ENCODE measurements around the gene DTHD1.

GRCh38 chr4:36310216-36310615, 28.8 kb downstream of the DTHD1 start:
- TF ChIP-seq, protein P1, sequence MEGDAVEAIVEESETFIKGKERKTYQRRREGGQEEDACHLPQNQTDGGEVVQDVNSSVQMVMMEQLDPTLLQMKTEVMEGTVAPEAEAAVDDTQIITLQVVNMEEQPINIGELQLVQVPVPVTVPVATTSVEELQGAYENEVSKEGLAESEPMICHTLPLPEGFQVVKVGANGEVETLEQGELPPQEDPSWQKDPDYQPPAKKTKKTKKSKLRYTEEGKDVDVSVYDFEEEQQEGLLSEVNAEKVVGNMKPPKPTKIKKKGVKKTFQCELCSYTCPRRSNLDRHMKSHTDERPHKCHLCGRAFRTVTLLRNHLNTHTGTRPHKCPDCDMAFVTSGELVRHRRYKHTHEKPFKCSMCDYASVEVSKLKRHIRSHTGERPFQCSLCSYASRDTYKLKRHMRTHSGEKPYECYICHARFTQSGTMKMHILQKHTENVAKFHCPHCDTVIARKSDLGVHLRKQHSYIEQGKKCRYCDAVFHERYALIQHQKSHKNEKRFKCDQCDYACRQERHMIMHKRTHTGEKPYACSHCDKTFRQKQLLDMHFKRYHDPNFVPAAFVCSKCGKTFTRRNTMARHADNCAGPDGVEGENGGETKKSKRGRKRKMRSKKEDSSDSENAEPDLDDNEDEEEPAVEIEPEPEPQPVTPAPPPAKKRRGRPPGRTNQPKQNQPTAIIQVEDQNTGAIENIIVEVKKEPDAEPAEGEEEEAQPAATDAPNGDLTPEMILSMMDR (IDR thresholded peaks at IDR 0.05; ENCODE audit: extremely low read depth in 1 of 2, insufficient read depth in 1 of 2, low read depth in 1 of 2, low read length in 2 of 2): no peak
- TF ChIP-seq, protein P2, sequence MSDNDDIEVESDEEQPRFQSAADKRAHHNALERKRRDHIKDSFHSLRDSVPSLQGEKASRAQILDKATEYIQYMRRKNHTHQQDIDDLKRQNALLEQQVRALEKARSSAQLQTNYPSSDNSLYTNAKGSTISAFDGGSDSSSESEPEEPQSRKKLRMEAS (IDR thresholded peaks at IDR 0.05; ENCODE audit: insufficient read depth, insufficient read length): no peak
- no peak for TF ChIP-seq GATA2 (IDR thresholded peaks at IDR 0.05; ENCODE audit: insufficient read depth, insufficient read length, low read depth, low read length)
- no peak for TF ChIP-seq POLR2AphosphoS5 (IDR thresholded peaks at IDR 0.05; ENCODE audit: insufficient read depth, low read depth, low read length)
- TF ChIP-seq POLR2A (IDR thresholded peaks at IDR 0.05; ENCODE audit: low read depth, low read length): no peak
